HG02884 (cell line): ENCODE data around the gene MIPOL1.
"Not testable (repeated sequence)": the region's sequence is repeated elsewhere in the genome, so short reads cannot be mapped to it uniquely, and the experiment has no call there.

Experiments
- ATAC-seq: cut with Tn5 transposase; IDR thresholded peaks from one replicate; pipeline ENCODE4 v1.9.1; 2021; ENCODE audit warnings: mild to moderate bottlenecking, moderate library complexity; ENCODE audit not compliant: unreplicated experiment

The MIPOL1 gene

GRCh38 chr14:37187294-37187693 is 10.4 kb upstream of the MIPOL1 start:
- no peak for ATAC-seq

- not testable (repeated sequence) for ATAC-seq
Observed at GRCh38 chr14:37187840-37188577, 9.7 kb upstream of the MIPOL1 start.

- ATAC-seq: not testable (repeated sequence)
Observed at GRCh38 chr14:37189733-37190132, 8.0 kb upstream of the MIPOL1 start.

- ATAC-seq: no peak
Observed at GRCh38 chr14:37194698-37195097, 3.0 kb upstream of the MIPOL1 start.

- no peak for ATAC-seq
Observed at GRCh38 chr14:37195327-37195726, 2.4 kb upstream of the MIPOL1 start.

- ATAC-seq: no peak
Observed at GRCh38 chr14:37196604-37197420, 925 bp upstream of the MIPOL1 start.

GRCh38 chr14:37198273-37198598 is 499 bp downstream of the MIPOL1 start:
- ATAC-seq: no peak

- ATAC-seq: no peak
Observed at GRCh38 chr14:37198907-37199306, 1.2 kb downstream of the MIPOL1 start.

- ATAC-seq: no peak
Observed at GRCh38 chr14:37201724-37202123, 4.0 kb downstream of the MIPOL1 start.

GRCh38 chr14:37202265-37202664 is 4.5 kb downstream of the MIPOL1 start:
- no peak for ATAC-seq

GRCh38 chr14:37202812-37203211 is 5.1 kb downstream of the MIPOL1 start:
- no peak for ATAC-seq

GRCh38 chr14:37203423-37203822 is 5.7 kb downstream of the MIPOL1 start:
- no peak for ATAC-seq

GRCh38 chr14:37205623-37206605 is 8.2 kb downstream of the MIPOL1 start:
- not testable (repeated sequence) for ATAC-seq

- ATAC-seq: not testable (repeated sequence)
Observed at GRCh38 chr14:37209617-37210016, 11.9 kb downstream of the MIPOL1 start.

- no peak for ATAC-seq
Observed at GRCh38 chr14:37210448-37210847, 12.7 kb downstream of the MIPOL1 start.

GRCh38 chr14:37213016-37213415 is 15.3 kb downstream of the MIPOL1 start:
- ATAC-seq: no peak

- no peak for ATAC-seq
Observed at GRCh38 chr14:37215345-37215744, 17.6 kb downstream of the MIPOL1 start.

- no peak for ATAC-seq
Observed at GRCh38 chr14:37221073-37221472, 23.3 kb downstream of the MIPOL1 start.

GRCh38 chr14:37223947-37224474 is 26.3 kb downstream of the MIPOL1 start:
- ATAC-seq: no peak

GRCh38 chr14:37225668-37226067 is 27.9 kb downstream of the MIPOL1 start:
- not testable (repeated sequence) for ATAC-seq
